Endometrial microvascular endothelial cells (primary cell): Measurements from ENCODE around the gene MYO16. TPM values are rescaled to one million over a fixed set of nuclear protein-coding genes. Genes with fewer than 3 reads are reported as not detected.

Experiments used
- in situ Hi-C: cut with HindIII; loops from 2 replicates; pipeline ENCODE4 v1.10.0; 2017; ENCODE audit warnings: low sequenced_read_pairs, low pct_unique_long_range_greater_than_20kb; ENCODE audit errors: inconsistent ontology term
- total RNA-seq: library from RNA; depleted of rRNA; stranded (reverse); fragments of >200 nt; gene quantifications from one replicate; pipeline ENCODE4 v1.2.3, GENCODE V29; 2015; ENCODE audit errors: inconsistent ontology term

The MYO16 gene
- total RNA-seq: not detected

- in situ Hi-C loops: no loop called here
These were observed at the start of gene MYO16 for GRCh38 chr13:108629181-108629752. MYO16 (plus strand) TSS chr13:108629611; CDS start chr13:108629845, 234 bp downstream.

- in situ Hi-C loops: no loop called here
These were observed 42.6 kb upstream of the MYO16 start for GRCh38 chr13:108586826-108587225.

GRCh38 chr13:108588516-108588915 is 40.9 kb upstream of the MYO16 start:
- in situ Hi-C loops: no loop called here

- in situ Hi-C loops: no loop called here
These were observed 35.3 kb upstream of the MYO16 start for GRCh38 chr13:108594153-108594552.

- in situ Hi-C loops: no loop called here
These were observed 33.8 kb upstream of the MYO16 start for GRCh38 chr13:108595436-108596274.

GRCh38 chr13:108597943-108598342 is 31.5 kb upstream of the MYO16 start:
- in situ Hi-C loops: no loop called here

GRCh38 chr13:108606424-108606823 is 23.0 kb upstream of the MYO16 start:
- in situ Hi-C loops: no loop called here

- in situ Hi-C loops: no loop called here
These were observed 20.1 kb upstream of the MYO16 start for GRCh38 chr13:108609353-108609752.

GRCh38 chr13:108610507-108610906 is 18.9 kb upstream of the MYO16 start:
- in situ Hi-C loops: no loop called here

GRCh38 chr13:108615241-108615640 is 14.2 kb upstream of the MYO16 start:
- in situ Hi-C loops: no loop called here

- in situ Hi-C loops: no loop called here
These were observed 11.2 kb upstream of the MYO16 start for GRCh38 chr13:108618233-108618632.

- in situ Hi-C loops: no loop called here
These were observed 7.9 kb upstream of the MYO16 start for GRCh38 chr13:108621462-108621861.

GRCh38 chr13:108624108-108624507 is 5.3 kb upstream of the MYO16 start:
- in situ Hi-C loops: no loop called here

GRCh38 chr13:108624979-108625378 is 4.4 kb upstream of the MYO16 start:
- in situ Hi-C loops: no loop called here

- in situ Hi-C loops: no loop called here
These were observed 577 bp downstream of the MYO16 start for GRCh38 chr13:108629988-108630387.

- in situ Hi-C loops: no loop called here
These were observed 3.3 kb downstream of the MYO16 start for GRCh38 chr13:108632649-108633167.

GRCh38 chr13:108638901-108639300 is 9.5 kb downstream of the MYO16 start:
- in situ Hi-C loops: no loop called here

- in situ Hi-C loops: no loop called here
These were observed 14.4 kb downstream of the MYO16 start for GRCh38 chr13:108643646-108644353.

GRCh38 chr13:108645376-108645775 is 16.0 kb downstream of the MYO16 start:
- in situ Hi-C loops: no loop called here

GRCh38 chr13:108650271-108650670 is 20.9 kb downstream of the MYO16 start:
- in situ Hi-C loops: no loop called here
